HG03025 (cell line): ENCODE data around the gene DNASE1.
"Not testable (repeated sequence)": the region's sequence is repeated elsewhere in the genome, so short reads cannot be mapped to it uniquely, and the experiment has no call there.

Experiments
- ATAC-seq: cut with Tn5 transposase; IDR thresholded peaks from one replicate; pipeline ENCODE4 v1.9.1; 2021; ENCODE audit warnings: mild to moderate bottlenecking, moderate library complexity; ENCODE audit not compliant: unreplicated experiment, low FRiP score

The DNASE1 gene

GRCh38 chr16:3654249-3654991 lies at the start of gene DNASE1:
Gene DNASE1, plus strand, starts transcription at chr16:3654691. Its CDS starts 683 bp downstream, at chr16:3655374.
- ATAC-seq = no peak

- no peak for ATAC-seq
Observed at GRCh38 chr16:3606441-3606840, 48.0 kb upstream of the DNASE1 start.

GRCh38 chr16:3607161-3607560 lies 47.3 kb upstream of the DNASE1 start:
- no peak for ATAC-seq

- ATAC-seq = no peak
Observed at GRCh38 chr16:3607634-3608033, 46.9 kb upstream of the DNASE1 start.

- ATAC-seq = no peak
Observed at GRCh38 chr16:3608069-3608468, 46.4 kb upstream of the DNASE1 start.

- ATAC-seq = not testable (repeated sequence)
Observed at GRCh38 chr16:3608976-3609375, 45.5 kb upstream of the DNASE1 start.

- no peak for ATAC-seq
Observed at GRCh38 chr16:3609895-3610697, 44.4 kb upstream of the DNASE1 start.

- no peak for ATAC-seq
Observed at GRCh38 chr16:3610698-3611145, 43.8 kb upstream of the DNASE1 start.

GRCh38 chr16:3611146-3611975 lies 43.1 kb upstream of the DNASE1 start, which contains the start of gene SLX4:
Gene SLX4, minus strand, starts transcription at chr16:3611606. Its CDS starts 2,642 bp downstream, at chr16:3608964.
- peak; percentile 86 for ATAC-seq

GRCh38 chr16:3612510-3613466 lies 41.7 kb upstream of the DNASE1 start:
- ATAC-seq = no peak

- no peak for ATAC-seq
Observed at GRCh38 chr16:3618769-3619141, 35.7 kb upstream of the DNASE1 start.

- ATAC-seq = no peak
Observed at GRCh38 chr16:3623642-3624041, 30.8 kb upstream of the DNASE1 start.

GRCh38 chr16:3625331-3625730 lies 29.2 kb upstream of the DNASE1 start:
- ATAC-seq = no peak

GRCh38 chr16:3625911-3626732 lies 28.4 kb upstream of the DNASE1 start:
- no peak for ATAC-seq

- ATAC-seq = no peak
Observed at GRCh38 chr16:3637371-3637923, 17.0 kb upstream of the DNASE1 start.

GRCh38 chr16:3638916-3639644 lies 15.4 kb upstream of the DNASE1 start:
- ATAC-seq = no peak

GRCh38 chr16:3640207-3640606 lies 14.3 kb upstream of the DNASE1 start:
- no peak for ATAC-seq
